K562 (cell line): ENCODE measurements around the gene FBXO33. TPM values are rescaled to one million over a fixed set of nuclear protein-coding genes. Genes with fewer than 3 reads are reported as not detected.

Experiments
- CREM ChIP-seq: IDR thresholded peaks from 2 replicates; pipeline ENCODE4 v1.6.1; 2014; ENCODE audit warnings: antibody characterized with exemption, low read depth
- FOXO4 ChIP-seq: fragments of 450-650 bp; formaldehyde crosslinking; IDR thresholded peaks from 2 replicates; pipeline ENCODE4 v1.4.0; 2020; ENCODE audit warnings: mild to moderate bottlenecking, moderate library complexity
- ZNF318 ChIP-seq, 2 experiments: fragments of 450-650 bp; IDR thresholded peaks; 2 replicates each; pipeline ENCODE4 v1.6.1; 2016; ENCODE audit warnings: mild to moderate bottlenecking in 2 of 2, borderline replicate concordance in 1 of 2, low read depth in 1 of 2, moderate library complexity in 1 of 2
- ZNF668 ChIP-seq: fragments of 250-450 bp; sonication (Bioruptor Pico); IDR thresholded peaks from 2 replicates; pipeline ENCODE4 v1.8.0; 2022; ENCODE audit warnings: mild to moderate bottlenecking, inconsistent platforms
- polyA plus RNA-seq, 8 experiments: library from polyadenylated mRNA; depleted of rRNA in 4 of 8; stranded (reverse) in 5 of 8; unstranded in 3 of 8; fragments of >200 nt; fragmentation: Nextera tagmentation in 2 of 8; fragmentation: Illumina TruSeq in 1 of 8; extraction: Ambion mirVana in 2 of 8; extraction: Trizol in 1 of 8; gene quantifications; 2 replicates each; pipeline versions ENCODE4 v1.2.1 to v1.2.3, GENCODE V29; 2011 to 2014; ENCODE audit warnings: inconsistent platforms in 1 of 8, missing spikeins in 1 of 8
- total RNA-seq, 7 experiments: library from RNA; depleted of rRNA in 6 of 7; stranded (reverse); fragments of >200 nt in 6 of 7; fragmentation: Illumina TruSeq in 2 of 7; extraction: Trizol in 2 of 7; gene quantifications; 2 replicates each; pipeline versions ENCODE4 v1.2.1 to v1.2.3, GENCODE V29; 2011 to 2021; ENCODE audit warnings: low replicate concordance in 1 of 7

FBXO33 gene
- total and polyA plus RNA-seq, 9 of the 15 experiments (the other 6 are each of a cell fraction or from before 2014, with no cell fraction given) = 1.6 to 7.5 (median 5.0) TPM

GRCh38 chr14:39382463-39382862 lies 49.8 kb downstream of the FBXO33 start (continued):
- TF ChIP-seq CREM (no peak), ZNF318 (IDR thresholded peaks at IDR 0.05; ENCODE audit: borderline replicate concordance in 1 of 2, low read depth in 1 of 2) (no peak), FOXO4 (CRISPR knock-in tag) (no peak), ZNF668 (CRISPR knock-in tag) (no peak)
- TF ChIP-seq, all 486 proteins: peak for 0
